GM18909 (cell line): ENCODE data around the gene EIF2S2.
"Not testable (repeated sequence)": the region's sequence is repeated elsewhere in the genome, so short reads cannot be mapped to it uniquely, and the experiment has no call there.

ENCODE experiments used
- ATAC-seq: cut with Tn5 transposase; IDR thresholded peaks from one replicate; pipeline ENCODE4 v1.9.1; 2021; ENCODE audit warnings: mild to moderate bottlenecking; ENCODE audit not compliant: unreplicated experiment, poor library complexity

EIF2S2 gene, protein sequence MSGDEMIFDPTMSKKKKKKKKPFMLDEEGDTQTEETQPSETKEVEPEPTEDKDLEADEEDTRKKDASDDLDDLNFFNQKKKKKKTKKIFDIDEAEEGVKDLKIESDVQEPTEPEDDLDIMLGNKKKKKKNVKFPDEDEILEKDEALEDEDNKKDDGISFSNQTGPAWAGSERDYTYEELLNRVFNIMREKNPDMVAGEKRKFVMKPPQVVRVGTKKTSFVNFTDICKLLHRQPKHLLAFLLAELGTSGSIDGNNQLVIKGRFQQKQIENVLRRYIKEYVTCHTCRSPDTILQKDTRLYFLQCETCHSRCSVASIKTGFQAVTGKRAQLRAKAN

GRCh38 chr20:34111702-34112599 lies at the start of gene EIF2S2:
Gene EIF2S2 (minus strand): TSS chr20:34112243. CDS start chr20:34112110, 133 bp downstream.
- ATAC-seq = peak; percentile 95

- ATAC-seq = not testable (repeated sequence)
Observed at GRCh38 chr20:34157697-34158096, 45.7 kb upstream of the EIF2S2 start.

DNA sequence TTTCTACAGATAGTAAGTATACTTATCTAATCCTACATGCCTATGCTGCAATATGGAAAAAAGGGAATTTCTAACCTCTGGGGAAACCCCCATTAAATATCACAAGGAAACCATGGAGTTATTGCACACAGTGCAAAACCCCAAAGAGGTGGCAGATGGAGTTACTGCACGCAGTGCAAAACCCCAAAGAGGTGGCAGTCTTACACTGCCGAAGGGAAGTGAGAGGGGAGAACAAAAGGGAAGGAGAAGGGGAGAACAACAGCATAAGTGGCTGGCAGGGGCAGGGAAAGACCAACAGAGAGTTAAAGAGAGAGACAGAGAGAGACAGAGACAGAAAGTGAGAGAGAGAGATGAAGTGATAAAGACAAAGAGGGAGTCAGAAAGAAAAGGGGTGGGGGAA lies 43.8 kb upstream of the EIF2S2 start:
- ATAC-seq = no peak

GRCh38 chr20:34153169-34153568 lies 41.1 kb upstream of the EIF2S2 start:
- not testable (repeated sequence) for ATAC-seq

GRCh38 chr20:34152073-34152472 lies 40.0 kb upstream of the EIF2S2 start:
- not testable (repeated sequence) for ATAC-seq

GRCh38 chr20:34150306-34151000 lies 38.4 kb upstream of the EIF2S2 start:
- ATAC-seq = no peak

GRCh38 chr20:34145280-34145819 lies 33.3 kb upstream of the EIF2S2 start:
- no peak for ATAC-seq

GRCh38 chr20:34143951-34144350 lies 31.9 kb upstream of the EIF2S2 start:
- ATAC-seq = no peak

DNA sequence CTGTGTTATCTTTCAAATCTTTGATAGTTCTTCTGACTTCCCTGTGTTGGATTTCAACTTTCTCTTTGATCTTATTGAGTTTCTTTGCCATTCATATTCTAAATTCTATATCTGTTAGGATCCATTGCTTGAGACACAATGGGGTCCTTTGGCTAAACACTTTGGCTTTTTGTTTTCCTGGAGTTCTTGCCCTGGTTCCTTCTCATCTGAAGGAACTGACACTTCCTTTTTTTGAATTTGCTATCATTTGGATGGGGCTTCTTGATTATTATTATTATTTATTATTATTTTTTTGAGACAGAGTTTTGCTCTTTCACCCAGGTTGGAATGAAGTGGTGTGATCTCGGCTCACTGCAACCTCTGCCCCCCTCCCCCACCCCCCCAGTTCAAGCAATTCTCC lies 30.1 kb upstream of the EIF2S2 start:
- ATAC-seq = no peak

- ATAC-seq = no peak
Observed at GRCh38 chr20:34141293-34141692, 29.2 kb upstream of the EIF2S2 start.

GRCh38 chr20:34135525-34136275 lies 23.7 kb upstream of the EIF2S2 start:
- not testable (repeated sequence) for ATAC-seq

- not testable (repeated sequence) for ATAC-seq
Observed at GRCh38 chr20:34133365-34133860, 21.4 kb upstream of the EIF2S2 start.

DNA sequence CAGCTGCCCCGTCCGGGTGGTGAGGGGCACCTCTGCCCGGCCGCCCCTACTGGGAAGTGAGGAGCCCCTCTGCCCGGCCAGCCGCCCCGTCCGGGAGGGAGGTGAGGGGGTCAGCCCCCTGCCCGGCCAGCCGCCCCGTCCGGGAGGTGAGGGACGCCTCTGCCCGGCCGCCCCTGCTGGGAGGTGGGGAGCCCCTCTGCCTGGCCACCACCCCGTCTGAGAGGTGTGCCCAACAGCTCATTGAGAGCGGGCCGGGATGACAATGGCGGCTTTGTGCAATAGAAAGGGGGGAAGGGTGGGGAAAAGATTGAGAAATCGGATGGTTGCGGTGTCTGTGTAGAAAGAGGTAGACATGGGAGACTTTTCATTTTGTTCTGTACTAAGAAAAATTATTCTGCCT lies 20.9 kb upstream of the EIF2S2 start:
- not testable (repeated sequence) for ATAC-seq

DNA sequence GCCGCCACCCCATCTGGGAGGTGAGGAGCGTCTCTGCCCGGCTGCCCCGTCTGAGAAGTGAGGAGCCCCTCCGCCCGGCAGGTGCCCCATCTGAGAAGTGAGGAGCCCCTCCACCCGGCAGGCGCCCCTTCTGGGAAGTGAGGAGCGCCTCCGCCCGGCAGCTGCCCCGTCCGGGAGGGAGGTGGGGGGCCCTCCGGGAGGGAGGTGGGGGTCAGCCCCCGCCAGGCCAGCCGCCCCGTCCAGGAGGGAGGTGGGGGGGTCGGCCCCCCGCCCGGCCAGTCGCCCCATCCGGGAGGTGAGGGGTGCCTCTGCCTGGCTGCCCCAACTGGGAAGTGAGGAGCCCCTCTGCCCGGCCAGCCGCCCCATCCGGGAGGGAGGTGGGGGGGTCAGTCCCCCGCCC lies 20.4 kb upstream of the EIF2S2 start:
- ATAC-seq = not testable (repeated sequence)

- ATAC-seq = no peak
Observed at GRCh38 chr20:34131491-34131890, 19.4 kb upstream of the EIF2S2 start.

- peak; percentile 47 for ATAC-seq
Observed at GRCh38 chr20:34129518-34130162, 17.6 kb upstream of the EIF2S2 start.

GRCh38 chr20:34127792-34128191 lies 15.7 kb upstream of the EIF2S2 start:
- no peak for ATAC-seq

GRCh38 chr20:34124469-34125249 lies 12.6 kb upstream of the EIF2S2 start:
- no peak for ATAC-seq
